DOHH2 (cell line): ENCODE data around the gene SPTBN4.

Source experiments
- EZH2phosphoT487 ChIP-seq: fragments of 200-600 bp; sonication (generic); IDR thresholded peaks from 2 replicates; pipeline ENCODE4 v1.6.1; 2017; ENCODE audit warnings: borderline replicate concordance, mild to moderate bottlenecking, antibody characterized with exemption, low read length, moderate library complexity, mixed read lengths
- TF ChIP-seq, protein P1 (sequence below): fragments of 200-600 bp; sonication (generic); IDR thresholded peaks from one replicate; pipeline ENCODE4 v1.5.1; 2014; ENCODE audit warnings: antibody characterized with exemption, mild to moderate bottlenecking, low read depth, low read length; ENCODE audit not compliant: poor library complexity, severe bottlenecking

- TF ChIP-seq, protein P1, sequence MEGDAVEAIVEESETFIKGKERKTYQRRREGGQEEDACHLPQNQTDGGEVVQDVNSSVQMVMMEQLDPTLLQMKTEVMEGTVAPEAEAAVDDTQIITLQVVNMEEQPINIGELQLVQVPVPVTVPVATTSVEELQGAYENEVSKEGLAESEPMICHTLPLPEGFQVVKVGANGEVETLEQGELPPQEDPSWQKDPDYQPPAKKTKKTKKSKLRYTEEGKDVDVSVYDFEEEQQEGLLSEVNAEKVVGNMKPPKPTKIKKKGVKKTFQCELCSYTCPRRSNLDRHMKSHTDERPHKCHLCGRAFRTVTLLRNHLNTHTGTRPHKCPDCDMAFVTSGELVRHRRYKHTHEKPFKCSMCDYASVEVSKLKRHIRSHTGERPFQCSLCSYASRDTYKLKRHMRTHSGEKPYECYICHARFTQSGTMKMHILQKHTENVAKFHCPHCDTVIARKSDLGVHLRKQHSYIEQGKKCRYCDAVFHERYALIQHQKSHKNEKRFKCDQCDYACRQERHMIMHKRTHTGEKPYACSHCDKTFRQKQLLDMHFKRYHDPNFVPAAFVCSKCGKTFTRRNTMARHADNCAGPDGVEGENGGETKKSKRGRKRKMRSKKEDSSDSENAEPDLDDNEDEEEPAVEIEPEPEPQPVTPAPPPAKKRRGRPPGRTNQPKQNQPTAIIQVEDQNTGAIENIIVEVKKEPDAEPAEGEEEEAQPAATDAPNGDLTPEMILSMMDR: no peak
- no peak for TF ChIP-seq EZH2phosphoT487
Observed at GRCh38 chr19:40588110-40588854, 121.5 kb downstream of the SPTBN4 start.
